ENCODE data around the gene SLC26A11.

Gene SLC26A11

GRCh38 chr17:80245566-80246265, 25.5 kb downstream of the SLC26A11 start:
- no peak for DNase-seq (ENCODE audit: low read depth in 1 of 2, low spot score in 1 of 2)
- TF ChIP-seq REST (IDR thresholded peaks at IDR 0.05; ENCODE audit: insufficient replicate concordance, low read depth) (no peak), SPI1 (IDR thresholded peaks at IDR 0.05; ENCODE audit: borderline replicate concordance, low read depth) (no peak), POLR2AphosphoS5 (IDR thresholded peaks at IDR 0.05; ENCODE audit: low read depth) (no peak), CTCF (IDR thresholded peaks at IDR 0.05; ENCODE audit: insufficient read depth, low read length) (no peak), GABPA (IDR thresholded peaks at IDR 0.05; ENCODE audit: low read depth) (no peak)
- no peak overlapping the region for H3K4me3 ChIP-seq (replicated peaks; ENCODE audit: insufficient read depth, low read length)
- no peaks in the 10 kb centered on the region for H3K27me3 ChIP-seq (ENCODE audit: insufficient read depth, poor library complexity, severe bottlenecking)
- H3K27ac ChIP-seq (replicated peaks) = no peak overlapping the region

GRCh38 chr17:80246266-80246681, 26.0 kb downstream of the SLC26A11 start:
- H3K27ac ChIP-seq (replicated peaks) = no peak overlapping the region
- TF ChIP-seq CTCF (IDR thresholded peaks at IDR 0.05; ENCODE audit: insufficient read depth, low read length) (no peak), POLR2AphosphoS5 (IDR thresholded peaks at IDR 0.05; ENCODE audit: low read depth) (no peak), GABPA (IDR thresholded peaks at IDR 0.05; ENCODE audit: low read depth) (no peak), REST (IDR thresholded peaks at IDR 0.05; ENCODE audit: insufficient replicate concordance, low read depth) (no peak), SPI1 (IDR thresholded peaks at IDR 0.05; ENCODE audit: borderline replicate concordance, low read depth) (no peak)
- no peaks in the 10 kb centered on the region for H3K27me3 ChIP-seq (ENCODE audit: insufficient read depth, poor library complexity, severe bottlenecking)
- H3K4me3 ChIP-seq (replicated peaks; ENCODE audit: insufficient read depth, low read length) = no peak overlapping the region
- DNase-seq (ENCODE audit: low read depth in 1 of 2, low spot score in 1 of 2) = no peak

GRCh38 chr17:80246726-80247125, 26.5 kb downstream of the SLC26A11 start:
- TF ChIP-seq REST (IDR thresholded peaks at IDR 0.05; ENCODE audit: insufficient replicate concordance, low read depth) (no peak), SPI1 (IDR thresholded peaks at IDR 0.05; ENCODE audit: borderline replicate concordance, low read depth) (no peak), GABPA (IDR thresholded peaks at IDR 0.05; ENCODE audit: low read depth) (no peak), POLR2AphosphoS5 (IDR thresholded peaks at IDR 0.05; ENCODE audit: low read depth) (no peak), CTCF (IDR thresholded peaks at IDR 0.05; ENCODE audit: insufficient read depth, low read length) (no peak)
- DNase-seq (ENCODE audit: low read depth in 1 of 2, low spot score in 1 of 2) = no peak
- H3K4me3 ChIP-seq (replicated peaks; ENCODE audit: insufficient read depth, low read length) = no peak overlapping the region
- no peak overlapping the region for H3K27ac ChIP-seq (replicated peaks)
- no peaks in the 10 kb centered on the region for H3K27me3 ChIP-seq (ENCODE audit: insufficient read depth, poor library complexity, severe bottlenecking)
